ENCODE data around the gene GABRA4. TPM values are rescaled to one million over a fixed set of nuclear protein-coding genes. Genes with fewer than 3 reads are reported as not detected.

The GABRA4 gene
- total and polyA plus RNA-seq, 2 experiments from 2014 or later: 1.5 to 1.9 TPM

GRCh38 chr4:46980851-46981250 is 12.5 kb downstream of the GABRA4 start (continued):
- no peak for TF ChIP-seq ETS1 (IDR thresholded peaks at IDR 0.05)
- TF ChIP-seq POLR2AphosphoS5 (IDR thresholded peaks at IDR 0.05; ENCODE audit: low read depth): no peak
- TF ChIP-seq NANOG (IDR thresholded peaks at IDR 0.05; ENCODE audit: borderline replicate concordance): no peak
- TF ChIP-seq, protein P1, sequence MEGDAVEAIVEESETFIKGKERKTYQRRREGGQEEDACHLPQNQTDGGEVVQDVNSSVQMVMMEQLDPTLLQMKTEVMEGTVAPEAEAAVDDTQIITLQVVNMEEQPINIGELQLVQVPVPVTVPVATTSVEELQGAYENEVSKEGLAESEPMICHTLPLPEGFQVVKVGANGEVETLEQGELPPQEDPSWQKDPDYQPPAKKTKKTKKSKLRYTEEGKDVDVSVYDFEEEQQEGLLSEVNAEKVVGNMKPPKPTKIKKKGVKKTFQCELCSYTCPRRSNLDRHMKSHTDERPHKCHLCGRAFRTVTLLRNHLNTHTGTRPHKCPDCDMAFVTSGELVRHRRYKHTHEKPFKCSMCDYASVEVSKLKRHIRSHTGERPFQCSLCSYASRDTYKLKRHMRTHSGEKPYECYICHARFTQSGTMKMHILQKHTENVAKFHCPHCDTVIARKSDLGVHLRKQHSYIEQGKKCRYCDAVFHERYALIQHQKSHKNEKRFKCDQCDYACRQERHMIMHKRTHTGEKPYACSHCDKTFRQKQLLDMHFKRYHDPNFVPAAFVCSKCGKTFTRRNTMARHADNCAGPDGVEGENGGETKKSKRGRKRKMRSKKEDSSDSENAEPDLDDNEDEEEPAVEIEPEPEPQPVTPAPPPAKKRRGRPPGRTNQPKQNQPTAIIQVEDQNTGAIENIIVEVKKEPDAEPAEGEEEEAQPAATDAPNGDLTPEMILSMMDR (conservative IDR thresholded peaks at IDR 0.05; ENCODE audit: low read depth in 2 of 2): no peak
- TF ChIP-seq EZH2 (IDR thresholded peaks at IDR 0.05; ENCODE audit: low read depth, unreplicated experiment): no peak
- no peak for TF ChIP-seq CREB1 (CRISPR knock-in tag; IDR thresholded peaks at IDR 0.05; ENCODE audit: low read depth)
- no peak for TF ChIP-seq ZNF331 (CRISPR knock-in tag; IDR thresholded peaks at IDR 0.05; ENCODE audit: low read depth)

- H3K9me3 Mint-ChIP-seq: no peaks in the 10 kb centered on the region
- peaks cover 5% of the 10 kb centered on the region; the same call in 2 of the 3 replicates for H3K4me1 Mint-ChIP-seq
- no peaks in the 10 kb centered on the region for H3K36me3 Mint-ChIP-seq (ENCODE audit: low read depth)
- ATAC-seq (no peak), DNase-seq (ENCODE audit: low spot score) (no peak)
- Histone ChIP-seq H3K27ac (ENCODE audit: low read depth) (no peak overlapping the region), H3K79me2 (replicated peaks; ENCODE audit: insufficient read depth) (no peaks in the 10 kb centered on the region), H3K9me2 (ENCODE audit: insufficient read depth) (no peaks in the 10 kb centered on the region), H2AFZ (no peak overlapping the region), H3K4me3 (no peak overlapping the region), H3K27me3 (ENCODE audit: insufficient read depth) (no peaks in the 10 kb centered on the region), H3F3A (replicated peaks; ENCODE audit: low read depth) (no peaks in the 10 kb centered on the region), H3K4me2 (no peak overlapping the region), H3K4me1 (ENCODE audit: insufficient read depth) (0 out of 2 replicates have a peak, but pooled peaks cover 7% of the 10 kb centered on the region), H3K36me3 (ENCODE audit: insufficient read depth) (no peaks in the 10 kb centered on the region), H4K20me1 (replicated peaks; ENCODE audit: insufficient read depth) (no peaks in the 10 kb centered on the region)
- no peaks in the 10 kb centered on the region for H3K27me3 Mint-ChIP-seq (ENCODE audit: insufficient read depth, low read depth, poor library complexity)
- H3K27ac Mint-ChIP-seq: no peak overlapping the region
- TF ChIP-seq, protein P2, sequence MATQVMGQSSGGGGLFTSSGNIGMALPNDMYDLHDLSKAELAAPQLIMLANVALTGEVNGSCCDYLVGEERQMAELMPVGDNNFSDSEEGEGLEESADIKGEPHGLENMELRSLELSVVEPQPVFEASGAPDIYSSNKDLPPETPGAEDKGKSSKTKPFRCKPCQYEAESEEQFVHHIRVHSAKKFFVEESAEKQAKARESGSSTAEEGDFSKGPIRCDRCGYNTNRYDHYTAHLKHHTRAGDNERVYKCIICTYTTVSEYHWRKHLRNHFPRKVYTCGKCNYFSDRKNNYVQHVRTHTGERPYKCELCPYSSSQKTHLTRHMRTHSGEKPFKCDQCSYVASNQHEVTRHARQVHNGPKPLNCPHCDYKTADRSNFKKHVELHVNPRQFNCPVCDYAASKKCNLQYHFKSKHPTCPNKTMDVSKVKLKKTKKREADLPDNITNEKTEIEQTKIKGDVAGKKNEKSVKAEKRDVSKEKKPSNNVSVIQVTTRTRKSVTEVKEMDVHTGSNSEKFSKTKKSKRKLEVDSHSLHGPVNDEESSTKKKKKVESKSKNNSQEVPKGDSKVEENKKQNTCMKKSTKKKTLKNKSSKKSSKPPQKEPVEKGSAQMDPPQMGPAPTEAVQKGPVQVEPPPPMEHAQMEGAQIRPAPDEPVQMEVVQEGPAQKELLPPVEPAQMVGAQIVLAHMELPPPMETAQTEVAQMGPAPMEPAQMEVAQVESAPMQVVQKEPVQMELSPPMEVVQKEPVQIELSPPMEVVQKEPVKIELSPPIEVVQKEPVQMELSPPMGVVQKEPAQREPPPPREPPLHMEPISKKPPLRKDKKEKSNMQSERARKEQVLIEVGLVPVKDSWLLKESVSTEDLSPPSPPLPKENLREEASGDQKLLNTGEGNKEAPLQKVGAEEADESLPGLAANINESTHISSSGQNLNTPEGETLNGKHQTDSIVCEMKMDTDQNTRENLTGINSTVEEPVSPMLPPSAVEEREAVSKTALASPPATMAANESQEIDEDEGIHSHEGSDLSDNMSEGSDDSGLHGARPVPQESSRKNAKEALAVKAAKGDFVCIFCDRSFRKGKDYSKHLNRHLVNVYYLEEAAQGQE (IDR thresholded peaks at IDR 0.05; ENCODE audit: unreplicated experiment): no peak
- TF ChIP-seq CREB1 (CRISPR knock-in tag; IDR thresholded peaks at IDR 0.05; ENCODE audit: low read depth): no peak
- H3K4me3 Mint-ChIP-seq: no peak overlapping the region
Observed at GRCh38 chr4:46979726-46980125, 13.7 kb downstream of the GABRA4 start.
